HepG2 (cell line): ENCODE measurements around the gene SEMA3G.

ENCODE experiments used
- EP300 ChIP-seq, 3 experiments: sonication (generic) in 1 of 3; formaldehyde crosslinking in 1 of 3; IDR thresholded peaks; 2 replicates each; pipeline versions ENCODE4 v1.5.1 to v1.6.1; 2011 to 2020; ENCODE audit warnings: low read depth in 2 of 3, low read length in 2 of 3, borderline replicate concordance in 1 of 3, improper control_type of control experiment in 1 of 3, mild to moderate bottlenecking in 1 of 3, missing genetic modification reagents in 1 of 3, moderate library complexity in 1 of 3
- MYNN ChIP-seq: sonication (generic); formaldehyde crosslinking; IDR thresholded peaks from 2 replicates; pipeline ENCODE4 v1.4.0; 2020; ENCODE audit warnings: mild to moderate bottlenecking, low read depth, missing genetic modification reagents
- NFE2L2 ChIP-seq: fragments of 150-350 bp; IDR thresholded peaks from 2 replicates; pipeline ENCODE4 v1.6.1; 2014; ENCODE audit warnings: low read length
- PHF8 ChIP-seq: sonication (generic); formaldehyde crosslinking; IDR thresholded peaks from 2 replicates; pipeline ENCODE4 v1.5.0; 2020; ENCODE audit warnings: missing genetic modification reagents
- POLR2A ChIP-seq, 2 experiments: IDR thresholded peaks; 2 replicates each; pipeline ENCODE4 v1.6.1; 2011; ENCODE audit warnings: low read depth in 2 of 2, low read length in 2 of 2, mild to moderate bottlenecking in 1 of 2, moderate library complexity in 1 of 2; ENCODE audit not compliant: insufficient read depth in 1 of 2
- PTBP1 ChIP-seq: fragments of 200-400 bp; formaldehyde crosslinking; IDR thresholded peaks from 2 replicates; pipeline ENCODE4 v1.6.1; 2018; ENCODE audit warnings: low read length, low read depth; ENCODE audit not compliant: poor library complexity, severe bottlenecking
- RBM39 ChIP-seq: fragments of 200-400 bp; formaldehyde crosslinking; IDR thresholded peaks from one replicate; pipeline ENCODE4 v1.6.1; 2018; ENCODE audit warnings: antibody characterized with exemption, mild to moderate bottlenecking, low read depth, low read length; ENCODE audit not compliant: poor library complexity, severe bottlenecking
- SP1 ChIP-seq, 2 experiments: fragments of 450-650 bp in 1 of 2; sonication (generic) in 1 of 2; formaldehyde crosslinking in 1 of 2; IDR thresholded peaks; 2 replicates each; pipeline versions ENCODE4 v1.4.0 to v1.6.1; 2016 to 2020; ENCODE audit warnings: missing genetic modification reagents in 1 of 2
- STAG1 ChIP-seq: sonication (generic); formaldehyde crosslinking; IDR thresholded peaks from 2 replicates; pipeline ENCODE4 v1.4.0; 2020; ENCODE audit warnings: missing genetic modification reagents
- ZMYM2 ChIP-seq: sonication (generic); formaldehyde crosslinking; IDR thresholded peaks from 2 replicates; pipeline ENCODE4 v1.8.0; 2022; ENCODE audit warnings: mild to moderate bottlenecking, missing genetic modification reagents
- ZNF253 ChIP-seq: sonication (generic); formaldehyde crosslinking; IDR thresholded peaks from 2 replicates; pipeline ENCODE4 v1.8.0; 2022; ENCODE audit warnings: mild to moderate bottlenecking, missing genetic modification reagents, borderline replicate concordance
- ZNF629 ChIP-seq: sonication (generic); formaldehyde crosslinking; conservative IDR thresholded peaks from 2 replicates; pipeline ENCODE4 v1.5.0; 2020; ENCODE audit warnings: missing genetic modification reagents
- ZNF724P ChIP-seq: sonication (generic); formaldehyde crosslinking; IDR thresholded peaks from 2 replicates; pipeline ENCODE4 v1.8.0; 2022; ENCODE audit warnings: missing genetic modification reagents, borderline replicate concordance
- TF ChIP-seq, protein P1 (sequence below): sonication (generic); formaldehyde crosslinking; IDR thresholded peaks from 2 replicates; pipeline ENCODE4 v1.4.0; 2020; ENCODE audit warnings: missing genetic modification reagents

DNA sequence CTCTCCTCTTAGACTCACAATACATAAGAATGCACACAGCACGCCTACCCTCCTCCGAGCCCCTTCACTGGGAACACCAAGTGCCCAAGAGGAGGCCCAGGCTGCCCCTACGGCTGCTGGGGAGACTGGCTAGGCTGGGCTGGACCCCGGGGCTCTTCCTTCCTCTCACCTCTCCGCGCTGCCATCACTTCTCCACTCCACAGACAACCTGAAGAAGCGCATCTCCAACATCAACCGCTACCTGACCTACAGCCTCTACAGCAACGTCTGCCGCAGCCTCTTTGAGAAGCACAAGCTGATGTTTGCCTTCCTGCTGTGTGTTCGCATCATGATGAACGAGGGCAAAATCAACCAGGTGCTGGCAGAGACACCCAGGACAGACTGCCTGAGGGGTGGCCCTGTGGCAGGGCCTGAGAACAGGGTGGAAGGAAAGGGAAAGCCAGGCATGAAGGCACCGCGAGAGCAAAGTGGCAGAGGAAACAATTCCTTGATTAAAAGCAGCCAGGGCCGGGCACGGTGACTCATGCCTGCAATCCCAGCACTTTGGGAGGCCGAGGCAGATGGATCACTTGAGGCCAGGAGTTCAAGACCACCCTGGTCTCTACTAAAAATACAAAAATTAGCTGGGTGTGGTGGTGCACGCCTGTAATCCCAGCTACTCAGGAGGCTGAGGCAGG is 51.6 kb downstream of the SEMA3G start:
- no peak for TF ChIP-seq ZNF629 (CRISPR knock-in tag)
- TF ChIP-seq ZMYM2 (CRISPR knock-in tag): no peak
- TF ChIP-seq MYNN (CRISPR knock-in tag): no peak
- no peak for TF ChIP-seq STAG1 (CRISPR knock-in tag)
- TF ChIP-seq, protein P1, sequence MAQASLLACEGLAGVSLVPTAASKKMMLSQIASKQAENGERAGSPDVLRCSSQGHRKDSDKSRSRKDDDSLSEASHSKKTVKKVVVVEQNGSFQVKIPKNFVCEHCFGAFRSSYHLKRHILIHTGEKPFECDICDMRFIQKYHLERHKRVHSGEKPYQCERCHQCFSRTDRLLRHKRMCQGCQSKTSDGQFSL (CRISPR knock-in tag): no peak
- no peak for TF ChIP-seq EP300 (IDR thresholded peaks at IDR 0.05; ENCODE audit: low read depth in 2 of 2, low read length in 2 of 2)
- TF ChIP-seq EP300 (CRISPR knock-in tag; IDR thresholded peaks at IDR 0.05; ENCODE audit: borderline replicate concordance): no peak
- no peak for TF ChIP-seq PHF8 (CRISPR knock-in tag)
- no peak for TF ChIP-seq PTBP1
- TF ChIP-seq SP1 (IDR thresholded peaks at IDR 0.05): no peak
- TF ChIP-seq SP1 (CRISPR knock-in tag; IDR thresholded peaks at IDR 0.05): no peak
- no peak for TF ChIP-seq RBM39
- TF ChIP-seq ZNF253 (CRISPR knock-in tag): no peak
- TF ChIP-seq ZNF724P: no peak
- no peak for TF ChIP-seq POLR2A (IDR thresholded peaks at IDR 0.05; ENCODE audit: insufficient read depth in 1 of 2, low read depth in 2 of 2, low read length in 2 of 2)
- TF ChIP-seq NFE2L2: no peak
